ENCODE data around the gene KCNQ1.

DNA sequence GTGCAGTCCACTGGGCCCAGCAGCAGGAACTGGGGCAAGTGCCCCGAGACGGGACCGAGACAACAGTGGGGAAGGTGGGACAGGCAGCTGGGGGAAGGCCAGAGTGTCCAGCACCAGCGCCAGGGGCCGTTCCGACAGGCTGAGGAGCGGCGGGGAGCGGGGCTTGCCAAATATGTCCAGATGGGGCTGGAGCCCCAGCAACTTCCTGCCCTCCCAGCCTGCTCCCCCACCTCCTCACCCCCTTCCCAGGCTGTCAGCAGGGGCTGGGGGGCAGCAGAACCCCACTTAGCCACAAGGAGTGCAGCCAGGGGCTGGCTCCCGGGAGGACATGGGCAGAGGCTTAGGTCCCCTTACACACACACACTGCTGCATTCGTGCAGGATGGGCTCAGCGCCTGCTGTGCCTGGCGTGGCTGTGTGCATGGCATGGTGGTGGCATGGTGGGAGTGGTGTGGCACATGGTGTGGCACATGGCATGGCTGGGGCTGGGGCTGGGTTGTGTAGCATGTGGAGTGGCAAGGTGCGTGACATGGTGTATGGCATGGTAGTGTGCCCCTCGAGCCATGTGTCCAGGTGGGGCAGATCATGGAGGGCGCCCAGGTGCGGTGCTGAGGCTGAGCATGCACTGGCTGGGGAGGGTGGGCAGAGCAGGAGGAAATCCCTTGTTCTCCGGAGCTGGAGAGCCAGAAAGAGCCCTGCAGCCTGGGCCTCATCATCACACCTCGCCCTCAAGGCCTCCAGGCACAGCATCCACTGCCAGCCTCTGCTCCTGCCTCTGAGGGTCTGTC is 389.1 kb downstream of the KCNQ1 start:
- TF ChIP-seq ELF4 (CRISPR knock-in tag; IDR thresholded peaks at IDR 0.05; ENCODE audit: low read depth) (no peak), ZNF232 (CRISPR knock-in tag; IDR thresholded peaks at IDR 0.05) (no peak), TCF7 (CRISPR knock-in tag; IDR thresholded peaks at IDR 0.05; ENCODE audit: low read depth) (no peak), CREB1 (CRISPR knock-in tag; IDR thresholded peaks at IDR 0.05) (no peak)
- TF ChIP-seq, protein P1, sequence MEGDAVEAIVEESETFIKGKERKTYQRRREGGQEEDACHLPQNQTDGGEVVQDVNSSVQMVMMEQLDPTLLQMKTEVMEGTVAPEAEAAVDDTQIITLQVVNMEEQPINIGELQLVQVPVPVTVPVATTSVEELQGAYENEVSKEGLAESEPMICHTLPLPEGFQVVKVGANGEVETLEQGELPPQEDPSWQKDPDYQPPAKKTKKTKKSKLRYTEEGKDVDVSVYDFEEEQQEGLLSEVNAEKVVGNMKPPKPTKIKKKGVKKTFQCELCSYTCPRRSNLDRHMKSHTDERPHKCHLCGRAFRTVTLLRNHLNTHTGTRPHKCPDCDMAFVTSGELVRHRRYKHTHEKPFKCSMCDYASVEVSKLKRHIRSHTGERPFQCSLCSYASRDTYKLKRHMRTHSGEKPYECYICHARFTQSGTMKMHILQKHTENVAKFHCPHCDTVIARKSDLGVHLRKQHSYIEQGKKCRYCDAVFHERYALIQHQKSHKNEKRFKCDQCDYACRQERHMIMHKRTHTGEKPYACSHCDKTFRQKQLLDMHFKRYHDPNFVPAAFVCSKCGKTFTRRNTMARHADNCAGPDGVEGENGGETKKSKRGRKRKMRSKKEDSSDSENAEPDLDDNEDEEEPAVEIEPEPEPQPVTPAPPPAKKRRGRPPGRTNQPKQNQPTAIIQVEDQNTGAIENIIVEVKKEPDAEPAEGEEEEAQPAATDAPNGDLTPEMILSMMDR (IDR thresholded peaks at IDR 0.05) = no peak
- TF ChIP-seq, protein P2, sequence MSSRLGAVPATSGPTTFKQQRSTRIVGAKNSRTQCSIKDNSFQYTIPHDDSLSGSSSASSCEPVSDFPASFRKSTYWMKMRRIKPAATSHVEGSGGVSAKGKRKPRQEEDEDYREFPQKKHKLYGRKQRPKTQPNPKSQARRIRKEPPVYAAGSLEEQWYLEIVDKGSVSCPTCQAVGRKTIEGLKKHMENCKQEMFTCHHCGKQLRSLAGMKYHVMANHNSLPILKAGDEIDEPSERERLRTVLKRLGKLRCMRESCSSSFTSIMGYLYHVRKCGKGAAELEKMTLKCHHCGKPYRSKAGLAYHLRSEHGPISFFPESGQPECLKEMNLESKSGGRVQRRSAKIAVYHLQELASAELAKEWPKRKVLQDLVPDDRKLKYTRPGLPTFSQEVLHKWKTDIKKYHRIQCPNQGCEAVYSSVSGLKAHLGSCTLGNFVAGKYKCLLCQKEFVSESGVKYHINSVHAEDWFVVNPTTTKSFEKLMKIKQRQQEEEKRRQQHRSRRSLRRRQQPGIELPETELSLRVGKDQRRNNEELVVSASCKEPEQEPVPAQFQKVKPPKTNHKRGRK (CRISPR knock-in tag; IDR thresholded peaks at IDR 0.05; ENCODE audit: borderline replicate concordance) = no peak
- TF ChIP-seq, protein P3, sequence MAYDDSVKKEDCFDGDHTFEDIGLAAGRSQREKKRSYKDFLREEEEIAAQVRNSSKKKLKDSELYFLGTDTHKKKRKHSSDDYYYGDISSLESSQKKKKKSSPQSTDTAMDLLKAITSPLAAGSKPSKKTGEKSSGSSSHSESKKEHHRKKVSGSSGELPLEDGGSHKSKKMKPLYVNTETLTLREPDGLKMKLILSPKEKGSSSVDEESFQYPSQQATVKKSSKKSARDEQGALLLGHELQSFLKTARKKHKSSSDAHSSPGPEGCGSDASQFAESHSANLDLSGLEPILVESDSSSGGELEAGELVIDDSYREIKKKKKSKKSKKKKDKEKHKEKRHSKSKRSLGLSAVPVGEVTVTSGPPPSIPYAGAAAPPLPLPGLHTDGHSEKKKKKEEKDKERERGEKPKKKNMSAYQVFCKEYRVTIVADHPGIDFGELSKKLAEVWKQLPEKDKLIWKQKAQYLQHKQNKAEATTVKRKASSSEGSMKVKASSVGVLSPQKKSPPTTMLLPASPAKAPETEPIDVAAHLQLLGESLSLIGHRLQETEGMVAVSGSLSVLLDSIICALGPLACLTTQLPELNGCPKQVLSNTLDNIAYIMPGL (CRISPR knock-in tag; IDR thresholded peaks at IDR 0.05) = no peak
- TF ChIP-seq, protein P4, sequence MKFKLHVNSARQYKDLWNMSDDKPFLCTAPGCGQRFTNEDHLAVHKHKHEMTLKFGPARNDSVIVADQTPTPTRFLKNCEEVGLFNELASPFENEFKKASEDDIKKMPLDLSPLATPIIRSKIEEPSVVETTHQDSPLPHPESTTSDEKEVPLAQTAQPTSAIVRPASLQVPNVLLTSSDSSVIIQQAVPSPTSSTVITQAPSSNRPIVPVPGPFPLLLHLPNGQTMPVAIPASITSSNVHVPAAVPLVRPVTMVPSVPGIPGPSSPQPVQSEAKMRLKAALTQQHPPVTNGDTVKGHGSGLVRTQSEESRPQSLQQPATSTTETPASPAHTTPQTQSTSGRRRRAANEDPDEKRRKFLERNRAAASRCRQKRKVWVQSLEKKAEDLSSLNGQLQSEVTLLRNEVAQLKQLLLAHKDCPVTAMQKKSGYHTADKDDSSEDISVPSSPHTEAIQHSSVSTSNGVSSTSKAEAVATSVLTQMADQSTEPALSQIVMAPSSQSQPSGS (CRISPR knock-in tag; IDR thresholded peaks at IDR 0.05; ENCODE audit: borderline replicate concordance, low read depth) = no peak
- TF ChIP-seq, protein P5, sequence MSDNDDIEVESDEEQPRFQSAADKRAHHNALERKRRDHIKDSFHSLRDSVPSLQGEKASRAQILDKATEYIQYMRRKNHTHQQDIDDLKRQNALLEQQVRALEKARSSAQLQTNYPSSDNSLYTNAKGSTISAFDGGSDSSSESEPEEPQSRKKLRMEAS (CRISPR knock-in tag; IDR thresholded peaks at IDR 0.05) = no peak
- TF ChIP-seq, protein P6, sequence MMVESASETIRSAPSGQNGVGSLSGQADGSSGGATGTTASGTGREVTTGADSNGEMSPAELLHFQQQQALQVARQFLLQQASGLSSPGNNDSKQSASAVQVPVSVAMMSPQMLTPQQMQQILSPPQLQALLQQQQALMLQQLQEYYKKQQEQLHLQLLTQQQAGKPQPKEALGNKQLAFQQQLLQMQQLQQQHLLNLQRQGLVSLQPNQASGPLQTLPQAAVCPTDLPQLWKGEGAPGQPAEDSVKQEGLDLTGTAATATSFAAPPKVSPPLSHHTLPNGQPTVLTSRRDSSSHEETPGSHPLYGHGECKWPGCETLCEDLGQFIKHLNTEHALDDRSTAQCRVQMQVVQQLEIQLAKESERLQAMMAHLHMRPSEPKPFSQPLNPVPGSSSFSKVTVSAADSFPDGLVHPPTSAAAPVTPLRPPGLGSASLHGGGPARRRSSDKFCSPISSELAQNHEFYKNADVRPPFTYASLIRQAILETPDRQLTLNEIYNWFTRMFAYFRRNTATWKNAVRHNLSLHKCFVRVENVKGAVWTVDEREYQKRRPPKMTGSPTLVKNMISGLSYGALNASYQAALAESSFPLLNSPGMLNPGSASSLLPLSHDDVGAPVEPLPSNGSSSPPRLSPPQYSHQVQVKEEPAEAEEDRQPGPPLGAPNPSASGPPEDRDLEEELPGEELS (CRISPR knock-in tag; IDR thresholded peaks at IDR 0.05) = no peak
- TF ChIP-seq, protein P7, sequence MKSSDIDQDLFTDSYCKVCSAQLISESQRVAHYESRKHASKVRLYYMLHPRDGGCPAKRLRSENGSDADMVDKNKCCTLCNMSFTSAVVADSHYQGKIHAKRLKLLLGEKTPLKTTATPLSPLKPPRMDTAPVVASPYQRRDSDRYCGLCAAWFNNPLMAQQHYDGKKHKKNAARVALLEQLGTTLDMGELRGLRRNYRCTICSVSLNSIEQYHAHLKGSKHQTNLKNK (CRISPR knock-in tag; IDR thresholded peaks at IDR 0.05) = no peak
- TF ChIP-seq, protein P8, sequence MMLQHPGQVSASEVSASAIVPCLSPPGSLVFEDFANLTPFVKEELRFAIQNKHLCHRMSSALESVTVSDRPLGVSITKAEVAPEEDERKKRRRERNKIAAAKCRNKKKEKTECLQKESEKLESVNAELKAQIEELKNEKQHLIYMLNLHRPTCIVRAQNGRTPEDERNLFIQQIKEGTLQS (CRISPR knock-in tag; conservative IDR thresholded peaks at IDR 0.05) = no peak

Data from WTC11 (cell line).